SK-N-SH treated with all-trans-retinoic acid at 6 μM for 48 hours (cell line): ENCODE data around the gene OR7G1.

Source experiments
- ATAC-seq: fragments of 200-7000 bp; cut with Tn5 transposase; 3 replicates; pipeline ENCODE4 v1.9.1; 2020; ENCODE audit warnings: mild to moderate bottlenecking, moderate library complexity
- ARNTL ChIP-seq: fragments of 450-650 bp; formaldehyde crosslinking; IDR thresholded peaks from 2 replicates; pipeline ENCODE4 v1.5.0; 2020; ENCODE audit warnings: low read depth, mild to moderate bottlenecking, moderate library complexity, borderline replicate concordance
- CREB5 ChIP-seq: fragments of 250-450 bp; sonication (Bioruptor Pico); IDR thresholded peaks from 2 replicates; pipeline ENCODE4 v1.5.1; 2020; ENCODE audit warnings: low read depth, mild to moderate bottlenecking, moderate library complexity
- CSRNP3 ChIP-seq: fragments of 250-450 bp; sonication (Bioruptor Pico); IDR thresholded peaks from 2 replicates; pipeline ENCODE4 v1.5.1; 2021; ENCODE audit warnings: mild to moderate bottlenecking, moderate library complexity
- GLIS3 ChIP-seq: fragments of 250-450 bp; sonication (Bioruptor Pico); IDR thresholded peaks from 2 replicates; pipeline ENCODE4 v1.5.0; 2020; ENCODE audit warnings: mild to moderate bottlenecking, moderate library complexity
- PATZ1 ChIP-seq: fragments of 250-450 bp; sonication (Bioruptor Pico); IDR thresholded peaks from 2 replicates; pipeline ENCODE4 v1.8.0; 2020; ENCODE audit warnings: mild to moderate bottlenecking, moderate library complexity, borderline replicate concordance
- PPARA ChIP-seq: fragments of 250-450 bp; sonication (Bioruptor Pico); IDR thresholded peaks from 2 replicates; pipeline ENCODE4 v1.5.0; 2020; ENCODE audit warnings: mild to moderate bottlenecking, borderline replicate concordance
- RARB ChIP-seq: fragments of 250-450 bp; sonication (Bioruptor Pico); IDR thresholded peaks from 2 replicates; pipeline ENCODE4 v1.8.0; 2021; ENCODE audit warnings: mild to moderate bottlenecking, moderate library complexity
- SNAI2 ChIP-seq: fragments of 250-450 bp; sonication (Bioruptor Pico); IDR thresholded peaks from 2 replicates; pipeline ENCODE4 v1.5.0; 2020; ENCODE audit warnings: mild to moderate bottlenecking, moderate library complexity
- TCF4 ChIP-seq: fragments of 250-450 bp; sonication (Bioruptor Pico); IDR thresholded peaks from 2 replicates; pipeline ENCODE4 v1.8.0; 2021; ENCODE audit warnings: mild to moderate bottlenecking, moderate library complexity, borderline replicate concordance
- TOX ChIP-seq: fragments of 250-450 bp; sonication (Bioruptor Pico); IDR thresholded peaks from 2 replicates; pipeline ENCODE4 v1.8.0; 2021; ENCODE audit warnings: mild to moderate bottlenecking, moderate library complexity, borderline replicate concordance
- TSHZ2 ChIP-seq: fragments of 250-450 bp; sonication (Bioruptor Pico); IDR thresholded peaks from 2 replicates; pipeline ENCODE4 v1.5.0; 2020; ENCODE audit warnings: mild to moderate bottlenecking, moderate library complexity
- ZFP30 ChIP-seq: fragments of 450-650 bp; formaldehyde crosslinking; IDR thresholded peaks from 2 replicates; pipeline ENCODE4 v1.5.0; 2022; ENCODE audit warnings: mild to moderate bottlenecking, moderate library complexity
- ZNF565 ChIP-seq: fragments of 450-650 bp; formaldehyde crosslinking; conservative IDR thresholded peaks from 2 replicates; pipeline ENCODE4 v1.5.0; 2020; ENCODE audit warnings: low read depth, mild to moderate bottlenecking, moderate library complexity
- ZNF70 ChIP-seq: fragments of 450-650 bp; formaldehyde crosslinking; IDR thresholded peaks from 2 replicates; pipeline ENCODE4 v1.5.0; 2020; ENCODE audit warnings: mild to moderate bottlenecking, moderate library complexity
- ZNF8 ChIP-seq: fragments of 450-650 bp; formaldehyde crosslinking; IDR thresholded peaks from 2 replicates; pipeline ENCODE4 v1.5.0; 2020; ENCODE audit warnings: mild to moderate bottlenecking, moderate library complexity

Gene OR7G1

GRCh38 chr19:9115307-9115813, at the start of gene OR7G1:
TSS of gene OR7G1 (minus strand) at chr19:9115763. CDS start at chr19:9115763, 0 bp downstream.
- ATAC-seq = no peak
- TF ChIP-seq ZFP30 (CRISPR knock-in tag) = no peak
- no peak for TF ChIP-seq PATZ1 (CRISPR knock-in tag)
- TF ChIP-seq RARB (CRISPR knock-in tag) = no peak
- no peak for TF ChIP-seq TOX (CRISPR knock-in tag)
- TF ChIP-seq, all 23 proteins: peak for 0

GRCh38 chr19:9165261-9165660, 49.7 kb upstream of the OR7G1 start:
- TF ChIP-seq ZFP30 (CRISPR knock-in tag) = no peak
- TF ChIP-seq TSHZ2 (CRISPR knock-in tag) = no peak
- no peak for TF ChIP-seq ARNTL (CRISPR knock-in tag)
- TF ChIP-seq PATZ1 (CRISPR knock-in tag) = no peak
- no peak for TF ChIP-seq SNAI2
- no peak for ATAC-seq

GRCh38 chr19:9161427-9161826, 45.9 kb upstream of the OR7G1 start:
- TF ChIP-seq ZNF70 (CRISPR knock-in tag) = no peak
- no peak for TF ChIP-seq ZNF565 (CRISPR knock-in tag)
- TF ChIP-seq ZNF8 = no peak
- TF ChIP-seq PPARA = no peak
- no peak for TF ChIP-seq TSHZ2 (CRISPR knock-in tag)
- TF ChIP-seq GLIS3 = no peak
- no peak for TF ChIP-seq ZFP30 (CRISPR knock-in tag)
- TF ChIP-seq TCF4 (CRISPR knock-in tag) = no peak
- no peak for TF ChIP-seq CSRNP3 (CRISPR knock-in tag)
- TF ChIP-seq CREB5 (CRISPR knock-in tag) = no peak
- TF ChIP-seq ARNTL (CRISPR knock-in tag) = no peak
- no peak for ATAC-seq
